Keratinocyte (primary cell): ENCODE data around the gene HMCN2. TPM values are rescaled to one million over a fixed set of nuclear protein-coding genes. Genes with fewer than 3 reads are reported as not detected.
A peak's percentile ranks its signal among the peaks of the same experiment; 100 is the strongest.

ENCODE experiments used
- DNase-seq: peaks from one replicate; pipeline ENCODE4 v3.0.0-alpha.2; 2011; ENCODE audit warnings: low read depth, missing footprints, low spot score
- FAIRE-seq: peaks from 2 replicates; lab custom pipeline; 2011; peaks lifted over from hg19 to GRCh38; lab: Jason Lieb, UNC
- H2AFZ ChIP-seq: 2 replicates; pipeline ENCODE4 v1.6.0; 2012; ENCODE audit warnings: low read length, control low read depth, inconsistent platforms; ENCODE audit not compliant: control insufficient read depth
- H3K27ac ChIP-seq: 2 replicates; pipeline ENCODE4 v1.5.1; 2011; ENCODE audit warnings: low read length; ENCODE audit not compliant: control insufficient read depth, insufficient read depth
- H3K27me3 ChIP-seq: 3 replicates; pipeline ENCODE4 v1.6.0; 2011; ENCODE audit warnings: low read length; ENCODE audit not compliant: control insufficient read depth, insufficient read depth; ENCODE audit errors: extremely low read depth
- H3K36me3 ChIP-seq, 2 experiments: 2 replicates in 1 of 2; 3 replicates in 1 of 2; pipeline ENCODE4 v1.5.1; 2011; ENCODE audit warnings: low read length in 2 of 2, mild to moderate bottlenecking in 1 of 2; ENCODE audit not compliant: control insufficient read depth in 2 of 2, insufficient read depth in 2 of 2; ENCODE audit errors: extremely low read depth in 1 of 2
- H3K4me1 ChIP-seq: 3 replicates; pipeline ENCODE4 v1.5.1; 2011; ENCODE audit warnings: low read length; ENCODE audit not compliant: control insufficient read depth, insufficient read depth; ENCODE audit errors: extremely low read depth
- H3K4me2 ChIP-seq: 3 replicates; pipeline ENCODE4 v1.6.0; 2011; ENCODE audit warnings: low read depth, low read length; ENCODE audit not compliant: control insufficient read depth, insufficient read depth; ENCODE audit errors: extremely low read depth
- H3K4me3 ChIP-seq, 3 experiments: fragments of 200-600 bp in 1 of 3; sonication (generic) in 1 of 3; 2 replicates in 2 of 3; 3 replicates in 1 of 3; pipeline ENCODE4 v1.5.1; 2011 to 2016; ENCODE audit warnings: low read length in 3 of 3, mild to moderate bottlenecking in 3 of 3, control low read depth in 2 of 3, inconsistent platforms in 1 of 3, low read depth in 1 of 3, mixed read lengths in 1 of 3, mixed run types in 1 of 3, moderate library complexity in 1 of 3; ENCODE audit not compliant: control insufficient read depth in 2 of 3, insufficient read depth in 2 of 3; ENCODE audit errors: extremely low read depth in 1 of 3
- H3K79me2 ChIP-seq: 2 replicates; pipeline ENCODE4 v1.6.0; 2012; ENCODE audit warnings: low read length; ENCODE audit not compliant: control insufficient read depth, insufficient read depth
- H3K9ac ChIP-seq: 3 replicates; pipeline ENCODE4 v1.6.0; 2011; ENCODE audit warnings: low read length; ENCODE audit not compliant: control insufficient read depth, insufficient read depth; ENCODE audit errors: extremely low read depth
- H3K9me1 ChIP-seq: 3 replicates; pipeline ENCODE4 v1.6.0; 2011; ENCODE audit warnings: low read length; ENCODE audit not compliant: control insufficient read depth, insufficient read depth; ENCODE audit errors: extremely low read depth
- H3K9me3 ChIP-seq: 2 replicates; pipeline ENCODE4 v1.5.1; 2012; ENCODE audit warnings: low read depth, low read length; ENCODE audit not compliant: control insufficient read depth
- H4K20me1 ChIP-seq: 3 replicates; pipeline ENCODE4 v1.6.0; 2011; ENCODE audit warnings: low read length; ENCODE audit not compliant: control insufficient read depth, insufficient read depth; ENCODE audit errors: extremely low read depth
- CTCF ChIP-seq, 3 experiments: IDR thresholded peaks in 1 of 3; conservative IDR thresholded peaks in 1 of 3; optimal IDR thresholded peaks in 1 of 3; 2 replicates in 2 of 3; 3 replicates in 1 of 3; pipeline versions ENCODE3 to v1.5.1; 2011; ENCODE audit warnings: low read length in 3 of 3, mild to moderate bottlenecking in 3 of 3, moderate library complexity in 2 of 3, control low read depth in 1 of 3, inconsistent platforms in 1 of 3; ENCODE audit not compliant: insufficient read depth in 2 of 3; ENCODE audit errors: extremely low read depth in 1 of 3
- EZH2 ChIP-seq: IDR thresholded peaks from one replicate; pipeline ENCODE4 v1.6.1; 2012; ENCODE audit warnings: inconsistent platforms, mild to moderate bottlenecking, low read length, moderate library complexity
- dilution Hi-C: fragments of 300-500 bp; cut with MboI; formaldehyde crosslinking; loops from one replicate; pipeline ENCODE4 v1.7.0; 2020; ENCODE audit warnings: low sequenced_read_pairs; ENCODE audit not compliant: extremely low pct_ligation_motif_present
- polyA minus RNA-seq, 3 experiments: library from RNA; depleted of rRNA, polyadenylated mRNA; stranded (reverse); fragments of >200 nt; gene quantifications; 1 replicate in 1 of 3; 2 replicates in 1 of 3; 3 replicates in 1 of 3; pipeline ENCODE4 v1.2.3, GENCODE V29; 2011
- polyA plus RNA-seq, 5 experiments: library from polyadenylated mRNA; depleted of rRNA in 3 of 5; stranded (reverse) in 3 of 5; stranded (forward) in 1 of 5; unstranded in 1 of 5; fragments of >200 nt; gene quantifications; 1 replicate in 1 of 5; 2 replicates in 3 of 5; 3 replicates in 1 of 5; pipeline versions ENCODE4 v1.2.1 to v1.2.3, GENCODE V29; 2011 to 2012; ENCODE audit warnings: missing spikeins in 2 of 5, low read depth in 1 of 5, low replicate concordance in 1 of 5

The HMCN2 gene
- polyA plus RNA-seq = 0.03 TPM in 1 of 3 replicates, not detected in the others
- polyA plus RNA-seq (2011; ENCODE audit: low read depth) = not detected
- not detected in 2 replicates for polyA plus RNA-seq (2011; cell fraction: cytosol; rRNA removed)
- not detected in 2 replicates for polyA plus RNA-seq (2011; cell fraction: nucleus; rRNA removed)
- polyA plus RNA-seq (2012; ENCODE audit: low replicate concordance) = 0.04 TPM in 1 of 2 replicates, not detected in the other
- polyA minus RNA-seq = not detected in 3 replicates
- not detected for polyA minus RNA-seq (2011; cell fraction: cytosol; rRNA and poly(A)+ RNA removed)
- 0.11 TPM in 1 of 2 replicates, not detected in the other for polyA minus RNA-seq (2011; cell fraction: nucleus; rRNA and poly(A)+ RNA removed)

- FAIRE-seq (no peak), DNase-seq (no peak)
- H3K9me3 ChIP-seq = no peaks in the 10 kb centered on the region
- no peaks in the 10 kb centered on the region for H3K9me1 ChIP-seq
- no peaks in the 10 kb centered on the region for H3K79me2 ChIP-seq
- no peaks in the 10 kb centered on the region for H4K20me1 ChIP-seq
- H3K4me3 ChIP-seq = no peak within 1 kb of the TSS
- H3K4me2 ChIP-seq = no peak within 1 kb of the TSS
- no peak within 1 kb of the TSS for H3K9ac ChIP-seq
- TF ChIP-seq CTCF (optimal IDR thresholded peaks at IDR 0.05 in 1 of 3, IDR thresholded peaks at IDR 0.05 in 1 of 3, conservative IDR thresholded peaks at IDR 0.05 in 1 of 3; ENCODE audit: extremely low read depth in 1 of 3, insufficient read depth in 2 of 3, low read length in 3 of 3) (no peak), EZH2 (peak; percentile 81)
- no peak within 1 kb of the TSS for H3K27ac ChIP-seq
- dilution Hi-C loops = no loop called here
- no peaks in the 10 kb centered on the region for H3K4me1 ChIP-seq
- H3K27me3 ChIP-seq = peaks cover 72% of the 10 kb centered on the region
- no peak within 1 kb of the TSS for H2AFZ ChIP-seq
- H3K36me3 ChIP-seq = no peaks in the 10 kb centered on the region
Measured at GRCh38 chr9:130265431-130266235, at the start of gene HMCN2. Gene HMCN2 (plus strand): TSS chr9:130265760. CDS start chr9:130265879, 119 bp downstream.

GRCh38 chr9:130217838-130218237, 47.7 kb upstream of the HMCN2 start:
- peaks cover 17% of the 10 kb centered on the region for H3K4me1 ChIP-seq
- dilution Hi-C loops = no loop called here
- no peak for FAIRE-seq
- no peaks in the 10 kb centered on the region for H3K27me3 ChIP-seq
- H3K4me3 ChIP-seq = no peak overlapping the region
- H4K20me1 ChIP-seq = no peaks in the 10 kb centered on the region
- TF ChIP-seq CTCF (optimal IDR thresholded peaks at IDR 0.05 in 1 of 3, IDR thresholded peaks at IDR 0.05 in 1 of 3, conservative IDR thresholded peaks at IDR 0.05 in 1 of 3; ENCODE audit: extremely low read depth in 1 of 3, insufficient read depth in 2 of 3, low read length in 3 of 3) (no peak), EZH2 (no peak)
- no peak overlapping the region for H2AFZ ChIP-seq
- DNase-seq = no peak
- no peak overlapping the region for H3K9ac ChIP-seq
- peaks cover 10 to 18% of the 10 kb centered on the region in 2 experiments for H3K36me3 ChIP-seq
- peaks cover 23% of the 10 kb centered on the region for H3K79me2 ChIP-seq
- H3K4me2 ChIP-seq = no peak overlapping the region
- H3K9me1 ChIP-seq = no peaks in the 10 kb centered on the region
- no peak overlapping the region for H3K27ac ChIP-seq
- H3K9me3 ChIP-seq = no peaks in the 10 kb centered on the region
